ENCODE results near the gene BTNL9.

Gene BTNL9

DNA sequence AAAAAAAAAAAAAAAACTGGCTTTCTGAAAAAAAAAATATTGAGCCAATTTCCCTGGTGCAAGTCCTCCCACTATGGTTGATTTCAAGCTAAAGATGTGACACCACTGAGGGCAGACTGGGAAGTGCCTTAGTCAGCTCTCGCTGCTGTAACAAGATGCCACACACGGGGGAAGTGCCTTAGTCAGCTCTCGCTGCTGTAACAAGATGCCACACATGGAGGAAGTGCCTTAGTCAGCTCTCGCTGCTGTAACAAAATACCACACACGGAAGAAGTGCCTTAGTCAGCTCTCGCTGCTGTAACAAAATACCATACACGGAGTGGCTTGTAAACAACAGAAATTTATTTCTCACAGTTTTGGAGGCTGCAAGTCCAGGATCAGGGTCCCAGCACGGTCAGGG is 23.4 kb downstream of the BTNL9 start:
- H2AFZ ChIP-seq (ENCODE audit: low read depth, low read length): no peak overlapping the region
- TF ChIP-seq, protein P1, sequence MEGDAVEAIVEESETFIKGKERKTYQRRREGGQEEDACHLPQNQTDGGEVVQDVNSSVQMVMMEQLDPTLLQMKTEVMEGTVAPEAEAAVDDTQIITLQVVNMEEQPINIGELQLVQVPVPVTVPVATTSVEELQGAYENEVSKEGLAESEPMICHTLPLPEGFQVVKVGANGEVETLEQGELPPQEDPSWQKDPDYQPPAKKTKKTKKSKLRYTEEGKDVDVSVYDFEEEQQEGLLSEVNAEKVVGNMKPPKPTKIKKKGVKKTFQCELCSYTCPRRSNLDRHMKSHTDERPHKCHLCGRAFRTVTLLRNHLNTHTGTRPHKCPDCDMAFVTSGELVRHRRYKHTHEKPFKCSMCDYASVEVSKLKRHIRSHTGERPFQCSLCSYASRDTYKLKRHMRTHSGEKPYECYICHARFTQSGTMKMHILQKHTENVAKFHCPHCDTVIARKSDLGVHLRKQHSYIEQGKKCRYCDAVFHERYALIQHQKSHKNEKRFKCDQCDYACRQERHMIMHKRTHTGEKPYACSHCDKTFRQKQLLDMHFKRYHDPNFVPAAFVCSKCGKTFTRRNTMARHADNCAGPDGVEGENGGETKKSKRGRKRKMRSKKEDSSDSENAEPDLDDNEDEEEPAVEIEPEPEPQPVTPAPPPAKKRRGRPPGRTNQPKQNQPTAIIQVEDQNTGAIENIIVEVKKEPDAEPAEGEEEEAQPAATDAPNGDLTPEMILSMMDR (IDR thresholded peaks at IDR 0.05; ENCODE audit: low read depth, low read length): no peak
- no peak for TF ChIP-seq EZH2phosphoT487 (IDR thresholded peaks at IDR 0.05; ENCODE audit: low read depth)
- no peak overlapping the region for H3K9ac ChIP-seq (ENCODE audit: low read length)
- no peak overlapping the region for H3K4me2 ChIP-seq (ENCODE audit: low read length)
- H3K4me3 ChIP-seq (ENCODE audit: low read length): no peak overlapping the region
- no peaks in the 10 kb centered on the region for H4K20me1 ChIP-seq (ENCODE audit: insufficient read depth, low read length)
- no peaks in the 10 kb centered on the region for H3K4me1 ChIP-seq (ENCODE audit: low read length)
- H3K27ac ChIP-seq (ENCODE audit: low read length): no peak overlapping the region
- H3K27me3 ChIP-seq (ENCODE audit: low read depth, low read length): no peaks in the 10 kb centered on the region; the same call in 1 of the 2 replicates
- H3K9me3 ChIP-seq (ENCODE audit: insufficient read depth, low read length): no peaks in the 10 kb centered on the region
- H3K79me2 ChIP-seq (ENCODE audit: low read length): no peaks in the 10 kb centered on the region
- no peaks in the 10 kb centered on the region for H3K36me3 ChIP-seq (replicated peaks; ENCODE audit: low read depth, low read length)

- H4K20me1 ChIP-seq (ENCODE audit: insufficient read depth, low read length): no peaks in the 10 kb centered on the region
- no peak overlapping the region for H2AFZ ChIP-seq (ENCODE audit: low read depth, low read length)
- H3K4me1 ChIP-seq (ENCODE audit: low read length): no peaks in the 10 kb centered on the region
- H3K27me3 ChIP-seq (ENCODE audit: low read depth, low read length): no peaks in the 10 kb centered on the region; the same call in 1 of the 2 replicates
- H3K9ac ChIP-seq (ENCODE audit: low read length): no peak overlapping the region
- H3K79me2 ChIP-seq (ENCODE audit: low read length): no peaks in the 10 kb centered on the region
- no peak overlapping the region for H3K4me3 ChIP-seq (ENCODE audit: low read length)
- H3K27ac ChIP-seq (ENCODE audit: low read length): no peak overlapping the region
- H3K4me2 ChIP-seq (ENCODE audit: low read length): no peak overlapping the region
- H3K9me3 ChIP-seq (ENCODE audit: insufficient read depth, low read length): no peaks in the 10 kb centered on the region
- no peaks in the 10 kb centered on the region for H3K36me3 ChIP-seq (replicated peaks; ENCODE audit: low read depth, low read length)
- TF ChIP-seq, protein P1 (IDR thresholded peaks at IDR 0.05; ENCODE audit: low read depth, low read length): no peak
- no peak for TF ChIP-seq EZH2phosphoT487 (IDR thresholded peaks at IDR 0.05; ENCODE audit: low read depth)
Measured at GRCh38 chr5:181064987-181065386, 24.9 kb downstream of the BTNL9 start.

DNA sequence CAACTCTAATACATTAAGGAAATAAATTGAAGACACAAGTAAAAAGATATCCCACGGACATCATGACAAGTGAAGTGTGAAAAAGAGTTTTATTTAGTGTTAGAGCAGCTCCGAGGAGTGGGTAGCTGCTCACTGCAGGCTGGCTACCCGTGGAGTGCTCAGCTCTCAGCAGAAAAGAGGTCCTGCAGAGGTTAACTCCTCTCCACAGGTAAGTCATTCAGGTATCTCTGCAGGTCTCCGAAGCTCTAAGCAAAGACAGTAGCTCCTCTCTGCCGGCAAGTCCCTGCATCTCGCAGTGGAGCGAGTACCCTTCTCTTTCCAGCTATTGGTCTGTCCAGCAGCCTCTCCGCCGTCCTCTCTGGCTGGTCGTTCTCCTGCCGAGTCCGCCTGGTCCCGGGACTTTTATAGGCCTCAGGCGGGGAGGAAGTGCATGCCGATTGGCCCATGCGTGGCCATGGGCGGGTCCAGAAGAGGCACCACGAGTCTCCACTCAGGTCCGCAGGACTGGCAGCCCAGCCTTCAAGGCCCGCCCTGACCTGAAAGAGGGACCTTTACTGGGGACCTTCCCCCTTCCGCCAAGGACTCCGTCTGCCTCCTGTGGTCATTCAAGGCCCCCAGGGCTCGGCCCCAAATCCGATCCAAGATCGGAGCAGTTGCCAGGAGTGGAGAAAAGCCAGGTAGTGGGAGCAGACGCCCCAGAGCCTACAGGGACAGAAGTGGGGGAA is 29.9 kb downstream of the BTNL9 start:
- no peak overlapping the region for H3K4me2 ChIP-seq (ENCODE audit: low read length)
- H3K27me3 ChIP-seq (ENCODE audit: low read depth, low read length): no peaks in the 10 kb centered on the region
- no peaks in the 10 kb centered on the region for H3K4me1 ChIP-seq (ENCODE audit: low read length)
- H3K9me3 ChIP-seq (ENCODE audit: insufficient read depth, low read length): no peaks in the 10 kb centered on the region
- no peak overlapping the region for H3K9ac ChIP-seq (ENCODE audit: low read length)
- no peak overlapping the region for H3K27ac ChIP-seq (ENCODE audit: low read length)
- no peaks in the 10 kb centered on the region for H4K20me1 ChIP-seq (ENCODE audit: insufficient read depth, low read length)
- no peak overlapping the region for H3K4me3 ChIP-seq (ENCODE audit: low read length)
- H2AFZ ChIP-seq (ENCODE audit: low read depth, low read length): no peak overlapping the region
- H3K79me2 ChIP-seq (ENCODE audit: low read length): no peaks in the 10 kb centered on the region
- TF ChIP-seq, protein P1 (IDR thresholded peaks at IDR 0.05; ENCODE audit: low read depth, low read length): no peak
- no peak for TF ChIP-seq EZH2phosphoT487 (IDR thresholded peaks at IDR 0.05; ENCODE audit: low read depth)
- H3K36me3 ChIP-seq (replicated peaks; ENCODE audit: low read depth, low read length): no peaks in the 10 kb centered on the region

DNA sequence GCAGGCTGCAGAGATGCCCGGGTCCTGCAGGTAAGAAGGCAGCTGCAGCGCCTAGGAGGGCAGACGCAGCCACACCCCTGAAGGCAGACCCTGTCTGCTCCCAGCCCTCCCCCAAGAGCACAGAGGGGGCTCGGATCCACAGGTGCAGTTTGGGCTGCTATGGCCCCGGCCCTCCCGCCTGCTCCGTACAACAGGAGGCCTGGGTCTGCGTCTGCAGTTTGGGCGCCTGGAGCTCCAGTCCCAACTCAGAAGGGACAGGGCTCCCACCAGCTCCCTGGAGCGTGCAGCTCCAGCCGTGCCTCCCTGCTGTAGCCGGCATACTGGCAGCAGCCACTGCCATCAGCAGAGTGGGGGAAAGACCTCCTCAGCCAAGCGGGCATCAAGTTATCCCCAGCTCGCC is 30.5 kb downstream of the BTNL9 start:
- Histone ChIP-seq H3K9ac (ENCODE audit: low read length) (no peak overlapping the region), H3K27me3 (ENCODE audit: low read depth, low read length) (no peaks in the 10 kb centered on the region), H3K9me3 (ENCODE audit: insufficient read depth, low read length) (no peaks in the 10 kb centered on the region), H4K20me1 (ENCODE audit: insufficient read depth, low read length) (no peaks in the 10 kb centered on the region), H3K36me3 (replicated peaks; ENCODE audit: low read depth, low read length) (no peaks in the 10 kb centered on the region), H3K27ac (ENCODE audit: low read length) (no peak overlapping the region), H3K4me2 (ENCODE audit: low read length) (no peak overlapping the region), H3K79me2 (ENCODE audit: low read length) (no peaks in the 10 kb centered on the region), H3K4me1 (ENCODE audit: low read length) (no peaks in the 10 kb centered on the region), H2AFZ (ENCODE audit: low read depth, low read length) (no peak overlapping the region), H3K4me3 (ENCODE audit: low read length) (no peak overlapping the region)
- TF ChIP-seq, protein P1 (IDR thresholded peaks at IDR 0.05; ENCODE audit: low read depth, low read length): no peak
- TF ChIP-seq EZH2phosphoT487 (IDR thresholded peaks at IDR 0.05; ENCODE audit: low read depth): no peak

All from OCI-LY3 (cell line).